ENCODE measurements around the gene EPAS1. TPM values are rescaled to one million over a fixed set of nuclear protein-coding genes. Genes with fewer than 3 reads are reported as not detected.

Gene EPAS1
- total RNA-seq, 1 donor from 2014 or later: 280 TPM

DNA sequence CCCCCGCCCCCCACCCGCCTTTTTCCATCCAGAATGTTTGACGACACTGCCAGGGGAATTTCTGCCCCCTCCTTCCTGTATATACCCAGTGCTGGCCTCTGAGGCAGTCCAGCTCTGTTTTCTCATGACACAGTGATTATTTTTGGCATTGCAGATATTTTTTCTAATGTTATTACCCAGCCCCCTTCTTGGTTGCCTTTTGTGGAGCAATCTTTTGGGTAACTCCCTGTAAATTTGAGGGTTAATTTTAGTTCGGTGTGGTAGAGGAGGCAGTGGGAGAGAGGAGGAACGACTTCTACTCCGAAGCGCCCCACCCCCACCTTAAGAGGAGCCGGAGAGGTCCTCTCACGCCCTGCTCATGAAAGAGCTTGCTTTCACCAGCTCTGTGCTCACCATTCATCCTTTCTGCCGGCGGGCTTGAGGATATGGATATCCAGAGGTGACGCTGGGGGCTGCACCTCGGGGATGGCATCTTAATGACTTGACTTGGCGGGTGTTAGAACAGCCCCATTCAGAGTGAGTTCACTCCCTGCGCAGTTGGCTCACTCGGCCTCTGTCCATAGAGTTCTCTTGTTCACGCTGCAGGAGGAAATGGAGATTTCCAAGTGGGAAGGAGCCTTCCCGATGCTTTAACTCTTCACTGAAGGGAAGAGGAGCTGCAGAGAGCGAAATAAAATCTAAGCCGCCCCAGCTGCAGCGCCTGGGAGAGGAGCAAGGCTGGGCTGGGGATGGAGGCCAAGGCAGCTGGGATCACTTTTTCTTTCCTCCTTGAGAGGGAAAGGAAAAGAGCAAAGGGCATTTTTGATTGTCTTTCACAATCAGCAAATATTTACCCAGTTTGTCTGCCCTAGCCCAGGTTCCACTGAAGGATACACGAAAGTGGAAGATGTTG is 38.4 kb downstream of the EPAS1 start:
- H3K36me3 Mint-ChIP-seq (ENCODE audit: low read depth, unreplicated experiment): no peaks in the 10 kb centered on the region
- peak; percentile 7 for DNase-seq (ENCODE audit: low spot score)
- TF ChIP-seq, protein P1, sequence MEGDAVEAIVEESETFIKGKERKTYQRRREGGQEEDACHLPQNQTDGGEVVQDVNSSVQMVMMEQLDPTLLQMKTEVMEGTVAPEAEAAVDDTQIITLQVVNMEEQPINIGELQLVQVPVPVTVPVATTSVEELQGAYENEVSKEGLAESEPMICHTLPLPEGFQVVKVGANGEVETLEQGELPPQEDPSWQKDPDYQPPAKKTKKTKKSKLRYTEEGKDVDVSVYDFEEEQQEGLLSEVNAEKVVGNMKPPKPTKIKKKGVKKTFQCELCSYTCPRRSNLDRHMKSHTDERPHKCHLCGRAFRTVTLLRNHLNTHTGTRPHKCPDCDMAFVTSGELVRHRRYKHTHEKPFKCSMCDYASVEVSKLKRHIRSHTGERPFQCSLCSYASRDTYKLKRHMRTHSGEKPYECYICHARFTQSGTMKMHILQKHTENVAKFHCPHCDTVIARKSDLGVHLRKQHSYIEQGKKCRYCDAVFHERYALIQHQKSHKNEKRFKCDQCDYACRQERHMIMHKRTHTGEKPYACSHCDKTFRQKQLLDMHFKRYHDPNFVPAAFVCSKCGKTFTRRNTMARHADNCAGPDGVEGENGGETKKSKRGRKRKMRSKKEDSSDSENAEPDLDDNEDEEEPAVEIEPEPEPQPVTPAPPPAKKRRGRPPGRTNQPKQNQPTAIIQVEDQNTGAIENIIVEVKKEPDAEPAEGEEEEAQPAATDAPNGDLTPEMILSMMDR (IDR thresholded peaks at IDR 0.05; ENCODE audit: unreplicated experiment): no peak
- H3K27me3 Mint-ChIP-seq (ENCODE audit: unreplicated experiment): peaks cover 11% of the 10 kb centered on the region
- H3K27ac Mint-ChIP-seq (ENCODE audit: unreplicated experiment): peak overlapping the region; percentile 59
- peaks cover 53% of the 10 kb centered on the region for H3K4me1 Mint-ChIP-seq (ENCODE audit: unreplicated experiment)
- H3K9me3 Mint-ChIP-seq (ENCODE audit: unreplicated experiment): no peaks in the 10 kb centered on the region
- H3K4me3 Mint-ChIP-seq (ENCODE audit: unreplicated experiment): peak overlapping the region; percentile 68

DNA sequence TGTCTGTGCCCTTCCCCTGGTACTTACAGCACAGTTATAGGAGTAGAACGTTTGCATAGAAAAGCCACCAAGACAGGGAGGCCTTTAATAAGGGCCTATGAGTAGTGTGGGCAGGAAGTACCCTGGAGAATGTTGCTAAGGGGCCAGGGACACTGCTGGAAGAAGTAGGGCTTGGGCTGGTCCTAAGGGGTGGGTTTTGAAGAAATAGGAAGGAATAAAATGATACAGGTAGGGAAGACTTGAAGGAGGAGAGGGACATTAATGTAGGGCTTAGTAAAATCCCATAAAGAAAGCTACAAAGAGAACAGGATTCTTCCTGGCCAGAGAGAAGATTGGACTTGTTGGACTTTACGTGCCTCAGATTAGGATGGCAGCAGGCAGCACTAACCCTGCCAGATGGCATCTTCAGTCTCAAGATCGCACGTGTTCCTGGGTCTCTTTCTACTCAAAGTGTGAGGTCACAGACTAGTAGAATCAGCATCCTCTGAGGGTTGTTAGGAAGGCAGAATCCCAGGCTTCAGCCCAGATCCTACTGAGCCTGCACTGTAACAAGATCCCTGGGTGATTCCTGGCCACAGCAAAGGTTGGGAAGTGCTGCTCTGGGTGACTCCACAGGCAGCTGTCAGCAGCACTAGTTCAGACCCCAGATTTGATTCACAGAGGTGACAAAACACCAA is 39.2 kb downstream of the EPAS1 start:
- H3K36me3 Mint-ChIP-seq (ENCODE audit: low read depth, unreplicated experiment): no peaks in the 10 kb centered on the region
- peaks cover 48% of the 10 kb centered on the region for H3K4me1 Mint-ChIP-seq (ENCODE audit: unreplicated experiment)
- H3K9me3 Mint-ChIP-seq (ENCODE audit: unreplicated experiment): no peaks in the 10 kb centered on the region
- peak overlapping the region; percentile 59 for H3K27ac Mint-ChIP-seq (ENCODE audit: unreplicated experiment)
- no peak for DNase-seq (ENCODE audit: low spot score)
- H3K4me3 Mint-ChIP-seq (ENCODE audit: unreplicated experiment): peak overlapping the region; percentile 38
- TF ChIP-seq, protein P1 (IDR thresholded peaks at IDR 0.05; ENCODE audit: unreplicated experiment): no peak
- H3K27me3 Mint-ChIP-seq (ENCODE audit: unreplicated experiment): peaks cover 11% of the 10 kb centered on the region

DNA sequence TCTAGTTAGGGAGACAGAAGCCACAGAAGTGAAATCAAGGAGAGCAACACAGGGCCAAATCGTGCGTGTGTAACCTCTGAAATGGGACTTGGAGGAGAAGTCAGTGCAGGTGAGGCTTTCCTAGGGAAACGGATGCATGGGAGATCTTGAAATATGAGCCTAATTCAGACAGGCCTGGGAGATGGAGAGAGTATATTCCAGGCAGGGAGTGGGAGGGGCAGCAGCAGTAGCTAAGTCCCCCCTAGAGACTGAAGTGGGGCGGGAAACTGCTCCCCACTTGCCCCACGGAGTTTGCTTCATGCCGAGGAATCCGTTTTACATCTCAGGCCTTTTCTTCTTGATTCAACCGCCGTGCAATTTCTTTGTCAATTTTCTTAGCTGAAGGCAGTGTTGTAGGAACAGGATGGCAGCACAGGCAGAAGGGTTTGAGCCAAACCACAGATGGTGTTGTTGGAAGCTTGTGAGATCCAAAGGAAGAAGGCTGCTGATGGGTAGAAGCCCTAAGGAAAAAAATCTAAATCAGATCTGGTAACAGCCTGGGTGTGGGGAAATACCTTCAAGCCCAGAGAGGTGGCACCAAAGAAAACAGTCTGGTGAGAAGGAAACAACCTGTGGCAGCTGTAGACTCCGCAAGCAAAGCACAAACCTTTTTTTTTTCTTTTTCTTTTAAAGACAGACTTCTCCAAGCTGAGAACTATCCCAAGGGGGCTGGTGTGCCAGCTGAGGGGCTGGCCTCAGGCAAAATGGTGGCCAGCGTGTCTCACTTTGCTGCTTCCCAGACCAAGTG is 40.2 kb downstream of the EPAS1 start:
- no peak for DNase-seq (ENCODE audit: low spot score)
- H3K27me3 Mint-ChIP-seq (ENCODE audit: unreplicated experiment): peaks cover 11% of the 10 kb centered on the region
- TF ChIP-seq, protein P1 (IDR thresholded peaks at IDR 0.05; ENCODE audit: unreplicated experiment): no peak
- peaks cover 42% of the 10 kb centered on the region for H3K4me1 Mint-ChIP-seq (ENCODE audit: unreplicated experiment)
- H3K36me3 Mint-ChIP-seq (ENCODE audit: low read depth, unreplicated experiment): no peaks in the 10 kb centered on the region
- H3K27ac Mint-ChIP-seq (ENCODE audit: unreplicated experiment): no peak overlapping the region
- H3K4me3 Mint-ChIP-seq (ENCODE audit: unreplicated experiment): no peak overlapping the region
- no peaks in the 10 kb centered on the region for H3K9me3 Mint-ChIP-seq (ENCODE audit: unreplicated experiment)

DNA sequence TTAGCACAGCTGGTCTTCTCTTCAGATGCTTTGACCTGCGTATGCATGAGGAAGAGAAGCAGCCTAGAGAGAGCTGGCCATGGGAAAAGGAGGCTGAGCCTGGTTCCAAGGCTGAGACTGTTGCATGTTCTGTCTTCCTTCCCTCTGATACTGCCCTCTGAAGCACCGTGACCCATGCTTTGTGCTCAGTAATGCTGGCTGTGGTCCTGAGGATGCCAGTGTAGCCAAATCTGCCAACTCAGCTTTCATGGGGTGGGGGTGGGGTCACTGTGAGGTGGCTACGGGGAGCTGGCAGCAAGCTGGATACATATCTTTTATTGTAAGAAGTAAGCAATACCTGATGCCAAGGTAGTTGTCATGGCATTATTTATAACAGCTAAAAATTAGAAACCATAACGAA is 41.5 kb downstream of the EPAS1 start:
- peaks cover 11% of the 10 kb centered on the region for H3K27me3 Mint-ChIP-seq (ENCODE audit: unreplicated experiment)
- no peak overlapping the region for H3K4me3 Mint-ChIP-seq (ENCODE audit: unreplicated experiment)
- TF ChIP-seq, protein P1 (IDR thresholded peaks at IDR 0.05; ENCODE audit: unreplicated experiment): no peak
- H3K4me1 Mint-ChIP-seq (ENCODE audit: unreplicated experiment): peaks cover 33% of the 10 kb centered on the region
- no peak overlapping the region for H3K27ac Mint-ChIP-seq (ENCODE audit: unreplicated experiment)
- no peaks in the 10 kb centered on the region for H3K36me3 Mint-ChIP-seq (ENCODE audit: low read depth, unreplicated experiment)
- no peaks in the 10 kb centered on the region for H3K9me3 Mint-ChIP-seq (ENCODE audit: unreplicated experiment)
- DNase-seq (ENCODE audit: low spot score): no peak

All from endothelial cell (in vitro differentiated cells).